ENCODE results near the gene PAX5. TPM values are rescaled to one million over a fixed set of nuclear protein-coding genes. Genes with fewer than 3 reads are reported as not detected.

PAX5 gene
- total RNA-seq, 4 donors from 2014 or later, result 0.55 TPM; not detected in 3

DNA sequence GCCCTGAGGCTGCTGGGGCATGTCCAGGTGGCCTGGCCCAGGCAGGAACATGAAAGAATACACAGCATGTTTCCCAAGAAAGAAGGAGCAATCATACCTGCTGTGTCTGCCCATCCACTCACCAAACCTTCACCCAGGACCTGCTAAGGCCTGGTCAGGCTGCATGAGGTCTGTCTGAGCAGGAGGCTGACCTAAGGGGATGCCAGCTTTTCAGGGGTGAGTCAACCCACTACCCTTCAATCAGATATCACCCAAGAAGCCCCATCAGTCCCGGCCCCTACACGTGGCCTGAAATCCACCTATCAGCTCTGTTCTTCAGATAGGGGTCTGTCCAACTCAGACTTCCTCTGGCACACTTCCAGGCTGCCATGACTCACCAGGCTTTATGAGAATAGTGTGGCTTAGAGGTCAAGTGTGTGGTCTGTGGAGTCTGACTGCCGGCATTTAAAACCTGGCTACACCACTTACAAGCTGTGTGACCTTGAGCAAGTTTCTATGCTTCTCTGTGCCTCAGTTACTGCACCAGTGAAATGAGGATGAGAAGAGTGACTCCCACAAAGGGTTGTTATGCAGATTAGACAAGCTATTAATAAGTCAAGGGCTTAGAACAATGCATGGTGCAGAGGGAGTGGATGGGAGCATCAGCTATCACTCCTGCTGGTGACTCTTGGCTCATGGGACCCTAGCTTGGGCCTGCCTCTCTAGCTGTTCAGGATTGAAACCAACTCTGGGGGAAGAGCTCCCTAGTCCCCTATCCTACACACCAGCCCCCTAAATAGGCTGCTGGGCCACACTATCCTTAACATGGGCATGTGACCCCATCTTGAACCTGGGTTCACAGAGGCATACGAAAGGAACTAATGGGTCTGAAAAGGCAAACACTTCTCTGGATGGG, 130.3 kb downstream of the PAX5 start:
- DNase-seq, result no peak
- intact Hi-C loops (cut with DNase I; ENCODE audit: low total_unique reads), result no loop called here
- H3K9me3 ChIP-seq, result no peaks in the 10 kb centered on the region
- H3K27me3 ChIP-seq, result no peaks in the 10 kb centered on the region
- H3K27ac ChIP-seq, result no peak overlapping the region
- no peaks in the 10 kb centered on the region for H3K36me3 ChIP-seq
- no peaks in the 10 kb centered on the region for H3K4me1 ChIP-seq
- H3K4me3 ChIP-seq, result no peak overlapping the region
- TF ChIP-seq, protein P1, sequence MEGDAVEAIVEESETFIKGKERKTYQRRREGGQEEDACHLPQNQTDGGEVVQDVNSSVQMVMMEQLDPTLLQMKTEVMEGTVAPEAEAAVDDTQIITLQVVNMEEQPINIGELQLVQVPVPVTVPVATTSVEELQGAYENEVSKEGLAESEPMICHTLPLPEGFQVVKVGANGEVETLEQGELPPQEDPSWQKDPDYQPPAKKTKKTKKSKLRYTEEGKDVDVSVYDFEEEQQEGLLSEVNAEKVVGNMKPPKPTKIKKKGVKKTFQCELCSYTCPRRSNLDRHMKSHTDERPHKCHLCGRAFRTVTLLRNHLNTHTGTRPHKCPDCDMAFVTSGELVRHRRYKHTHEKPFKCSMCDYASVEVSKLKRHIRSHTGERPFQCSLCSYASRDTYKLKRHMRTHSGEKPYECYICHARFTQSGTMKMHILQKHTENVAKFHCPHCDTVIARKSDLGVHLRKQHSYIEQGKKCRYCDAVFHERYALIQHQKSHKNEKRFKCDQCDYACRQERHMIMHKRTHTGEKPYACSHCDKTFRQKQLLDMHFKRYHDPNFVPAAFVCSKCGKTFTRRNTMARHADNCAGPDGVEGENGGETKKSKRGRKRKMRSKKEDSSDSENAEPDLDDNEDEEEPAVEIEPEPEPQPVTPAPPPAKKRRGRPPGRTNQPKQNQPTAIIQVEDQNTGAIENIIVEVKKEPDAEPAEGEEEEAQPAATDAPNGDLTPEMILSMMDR (IDR thresholded peaks at IDR 0.05), result no peak
- no peak for TF ChIP-seq POLR2A (IDR thresholded peaks at IDR 0.05)

DNA sequence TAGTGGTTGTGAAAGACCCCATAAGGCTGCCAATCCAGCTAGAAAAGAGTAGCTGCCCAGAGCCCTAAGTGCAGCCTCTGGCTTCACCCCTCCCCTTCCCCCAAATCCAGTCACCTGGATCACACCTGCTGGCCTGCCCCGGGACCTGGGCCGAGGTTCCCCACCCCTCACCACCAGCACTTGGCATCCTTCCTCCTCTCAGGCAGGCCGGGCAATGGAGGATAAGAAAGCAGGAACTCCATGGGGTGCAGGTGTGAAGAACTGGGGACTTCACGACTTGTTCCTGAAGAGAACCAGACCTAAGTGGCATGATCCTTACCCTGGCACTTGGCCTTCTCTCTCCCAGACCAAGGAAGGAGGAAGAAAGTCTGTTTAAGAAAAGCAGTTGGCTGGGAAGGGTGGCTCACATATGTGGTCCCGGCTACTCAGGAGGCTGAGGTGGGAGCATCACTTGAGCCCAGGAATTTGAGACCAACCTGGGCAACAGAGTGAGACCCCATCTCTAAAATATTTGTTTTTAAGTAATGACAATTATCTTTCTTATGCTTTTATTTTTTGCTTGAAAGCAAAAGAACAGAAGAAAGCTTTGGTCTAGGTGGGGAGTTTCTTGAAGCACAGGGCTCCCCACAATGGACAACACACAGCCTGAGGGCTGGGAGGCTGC, 131.1 kb downstream of the PAX5 start:
- no peak for TF ChIP-seq POLR2A (IDR thresholded peaks at IDR 0.05)
- TF ChIP-seq, protein P1 (IDR thresholded peaks at IDR 0.05), result no peak
- Histone ChIP-seq H3K4me3 (no peak overlapping the region), H3K27me3 (no peaks in the 10 kb centered on the region), H3K4me1 (no peaks in the 10 kb centered on the region), H3K27ac (no peak overlapping the region), H3K9me3 (no peaks in the 10 kb centered on the region), H3K36me3 (no peaks in the 10 kb centered on the region)
- intact Hi-C loops (cut with DNase I; ENCODE audit: low total_unique reads), result no loop called here
- no peak for DNase-seq

DNA sequence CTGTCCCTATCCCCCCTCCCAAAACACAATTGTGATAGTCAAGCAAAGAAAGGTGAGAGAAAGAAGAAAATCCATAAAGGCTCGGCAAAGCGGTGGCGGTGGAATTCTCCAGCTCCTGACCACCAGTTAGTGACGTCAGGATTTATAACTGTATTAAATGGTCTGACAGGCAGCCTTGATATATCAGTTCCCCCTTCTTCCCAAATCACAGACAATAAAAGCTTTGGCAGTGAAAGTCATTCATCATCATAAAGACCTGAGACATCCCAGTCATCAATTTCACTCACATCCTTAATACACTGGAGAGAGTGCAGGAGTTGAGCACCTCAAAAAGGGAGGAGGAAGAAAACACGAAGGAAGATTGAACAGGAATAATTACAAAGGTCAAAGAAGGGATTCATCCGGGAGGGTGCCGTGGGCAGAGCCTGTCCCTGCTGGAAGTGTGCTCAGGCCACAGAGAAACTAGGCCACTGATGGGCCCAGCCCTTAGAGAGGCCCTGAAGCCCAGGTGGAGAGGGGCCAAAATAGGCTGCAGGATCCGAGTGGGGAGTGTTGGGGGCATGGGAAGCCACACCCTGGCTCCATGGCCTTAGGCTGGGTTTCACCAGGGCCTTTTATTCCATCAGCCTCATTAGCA, 131.9 kb downstream of the PAX5 start:
- H3K4me1 ChIP-seq, result no peaks in the 10 kb centered on the region
- H3K4me3 ChIP-seq, result no peak overlapping the region
- H3K36me3 ChIP-seq, result no peaks in the 10 kb centered on the region
- no peaks in the 10 kb centered on the region for H3K9me3 ChIP-seq
- H3K27ac ChIP-seq, result no peak overlapping the region
- H3K27me3 ChIP-seq, result no peaks in the 10 kb centered on the region
- TF ChIP-seq, protein P1 (IDR thresholded peaks at IDR 0.05), result no peak
- TF ChIP-seq POLR2A (IDR thresholded peaks at IDR 0.05), result no peak
- no peak for DNase-seq
- intact Hi-C loops (cut with DNase I; ENCODE audit: low total_unique reads), result no loop called here

DNA sequence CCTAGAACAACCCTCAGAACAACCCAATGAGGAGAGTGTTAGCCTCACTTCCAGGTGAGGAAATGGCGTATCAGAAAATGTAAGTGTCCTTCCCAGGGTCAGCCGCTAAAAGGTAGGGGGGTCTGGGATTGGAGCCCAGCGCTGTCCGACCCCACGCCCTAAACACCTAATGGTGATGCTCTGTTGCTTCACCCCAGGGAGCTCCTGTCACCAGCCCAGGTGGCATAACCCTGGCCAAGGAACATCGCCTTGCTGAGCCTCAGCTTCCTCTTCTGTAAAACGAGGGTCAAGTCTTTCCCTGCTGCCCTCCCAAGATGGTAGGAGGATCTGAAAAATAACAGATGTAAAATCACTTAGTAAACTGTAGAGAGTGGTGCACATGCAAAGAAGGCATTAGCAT, 132.5 kb downstream of the PAX5 start:
- no peak for TF ChIP-seq POLR2A (IDR thresholded peaks at IDR 0.05)
- TF ChIP-seq, protein P1 (IDR thresholded peaks at IDR 0.05), result no peak
- DNase-seq, result no peak
- H3K4me3 ChIP-seq, result no peak overlapping the region
- no peaks in the 10 kb centered on the region for H3K4me1 ChIP-seq
- no peaks in the 10 kb centered on the region for H3K27me3 ChIP-seq
- H3K9me3 ChIP-seq, result no peaks in the 10 kb centered on the region
- no peak overlapping the region for H3K27ac ChIP-seq
- intact Hi-C loops (cut with DNase I; ENCODE audit: low total_unique reads), result no loop called here
- H3K36me3 ChIP-seq, result no peaks in the 10 kb centered on the region

DNA sequence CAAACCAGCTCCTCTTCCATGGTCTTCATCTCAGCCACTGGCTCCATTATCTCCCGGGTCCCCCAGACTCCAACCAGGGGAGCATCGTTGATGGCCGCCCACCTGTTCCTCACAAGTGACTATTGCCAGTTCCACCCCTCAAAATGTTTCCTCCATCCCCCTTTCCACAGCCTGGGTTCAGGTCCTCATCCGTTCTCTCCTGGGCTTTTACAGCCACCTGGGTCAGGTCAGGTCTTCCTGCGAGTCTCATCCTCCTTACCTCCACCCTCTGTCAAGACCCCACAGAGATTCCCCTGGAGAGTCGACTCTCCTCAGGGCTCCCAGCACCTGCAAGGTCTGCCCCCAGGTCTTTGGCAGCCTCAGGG, 133.2 kb downstream of the PAX5 start:
- TF ChIP-seq POLR2A (IDR thresholded peaks at IDR 0.05), result no peak
- TF ChIP-seq, protein P1 (IDR thresholded peaks at IDR 0.05), result no peak
- Histone ChIP-seq H3K4me1 (no peaks in the 10 kb centered on the region), H3K4me3 (no peak overlapping the region), H3K9me3 (no peaks in the 10 kb centered on the region), H3K27me3 (no peaks in the 10 kb centered on the region), H3K36me3 (no peaks in the 10 kb centered on the region), H3K27ac (no peak overlapping the region)
- no peak for DNase-seq
- intact Hi-C loops (cut with DNase I; ENCODE audit: low total_unique reads), result no loop called here

All from uterus (tissue), 4 donors.